ENCODE measurements around the gene LCK. TPM values are rescaled to one million over a fixed set of nuclear protein-coding genes. Genes with fewer than 3 reads are reported as not detected.
A peak's percentile ranks its signal among the peaks of the same experiment; 100 is the strongest.

LCK gene
- total and polyA plus RNA-seq, 9 of the 15 experiments (the other 6 are each of a cell fraction or from before 2014, with no cell fraction given): 0.04 to 0.47 (median 0.13) TPM; not detected in 6

- peak; percentile 56; the same call in 1 of the 2 replicates for TF ChIP-seq XRCC5 (IDR thresholded peaks at IDR 0.05; ENCODE audit: low read depth, low read length)
- peak; percentile 86; the same call in 1 of the 2 replicates for TF ChIP-seq ZNF511 (CRISPR knock-in tag; IDR thresholded peaks at IDR 0.05)
- TF ChIP-seq TBP (optimal IDR thresholded peaks at IDR 0.05; ENCODE audit: low read depth, low read length): peak; percentile 71
- TF ChIP-seq MBD2 (IDR thresholded peaks at IDR 0.05; ENCODE audit: borderline replicate concordance, low read depth): peak; percentile 92
- peak; percentile 60; the same call in 1 of the 2 replicates for TF ChIP-seq ZNF592 (IDR thresholded peaks at IDR 0.05)
- peak; percentile 3; the same call in 1 of the 2 replicates for TF ChIP-seq SMC3 (conservative IDR thresholded peaks at IDR 0.05; ENCODE audit: insufficient read depth, low read depth, low read length)
- no peak for TF ChIP-seq ZNF707 (CRISPR knock-in tag; conservative IDR thresholded peaks at IDR 0.05)
- TF ChIP-seq BRF2 (IDR thresholded peaks at IDR 0.05; ENCODE audit: borderline replicate concordance, insufficient read depth, insufficient read length): no peak
- TF ChIP-seq RHOXF2B (CRISPR knock-in tag; conservative IDR thresholded peaks at IDR 0.05): no peak
Observed at GRCh38 chr1:32205401-32206370, 45.4 kb upstream of the LCK start, which contains the start of gene IQCC (continued).

Data from K562 (cell line).